ENCODE measurements around the gene ABHD15. TPM values are rescaled to one million over a fixed set of nuclear protein-coding genes. Genes with fewer than 3 reads are reported as not detected.

The ABHD15 gene
- total and polyA plus RNA-seq, 8 donors = 3.9 to 10.6 (median 6.5) TPM

- intact Hi-C loops (cut with DNase I) = loop anchor here in 1 of 3 donors (10.0 kb wide), 1 partner anchor 175 kb away; no protein-coding TSS in a partner anchor
- no peaks in the 10 kb centered on the region for H3K4me1 ChIP-seq
- no peak overlapping the region for H3K4me3 ChIP-seq
- H3K9me3 ChIP-seq = no peaks in the 10 kb centered on the region
- WGBS, 2 donors = 27% methylated on average over 5 of the region's 5 CpGs
- DNase-seq = no peak
- no peak for FAIRE-seq
- no peaks in the 10 kb centered on the region for H3K27me3 ChIP-seq
- no peak overlapping the region for H3K27ac ChIP-seq
- TF ChIP-seq CTCF (IDR thresholded peaks at IDR 0.05) = no peak
- peak in 2 of 4 donors; percentile 66 to 71 for ATAC-seq
- H3K36me3 ChIP-seq = no peaks in the 10 kb centered on the region
These were observed 17.5 kb downstream of the ABHD15 start for GRCh38 chr17:29549177-29549923.

- 90 to 97% methylated on average over 1 of the region's 1 CpG for WGBS, 2 donors
- Histone ChIP-seq H3K9me3 (no peaks in the 10 kb centered on the region), H3K27me3 (no peaks in the 10 kb centered on the region), H3K4me1 (no peaks in the 10 kb centered on the region), H3K4me3 (no peak overlapping the region), H3K27ac (no peak overlapping the region), H3K36me3 (peaks cover 0 to 10% (median 7%) of the 10 kb centered on the region in 3 donors)
- ATAC-seq (no peak), FAIRE-seq (no peak), DNase-seq (no peak)
- no peak for TF ChIP-seq CTCF (IDR thresholded peaks at IDR 0.05)
- intact Hi-C loops (cut with DNase I) = loop anchor here in 1 of 3 donors (10.0 kb wide), 1 partner anchor 172 kb away; no protein-coding TSS in a partner anchor
These were observed 20.0 kb downstream of the ABHD15 start for GRCh38 chr17:29546830-29547229.

- H3K4me1 ChIP-seq = no peaks in the 10 kb centered on the region
- WGBS, 2 donors = 69 to 70% methylated on average over 1 of the region's 1 CpG
- peaks cover 0 to 10% (median 7%) of the 10 kb centered on the region in 3 donors for H3K36me3 ChIP-seq
- no peaks in the 10 kb centered on the region for H3K9me3 ChIP-seq
- intact Hi-C loops (cut with DNase I) = loop anchor here in 1 of 3 donors (10.0 kb wide), 1 partner anchor 171 kb away; no protein-coding TSS in a partner anchor
- DNase-seq = no peak
- TF ChIP-seq CTCF (IDR thresholded peaks at IDR 0.05) = no peak
- H3K4me3 ChIP-seq = no peak overlapping the region
- FAIRE-seq = no peak
- H3K27ac ChIP-seq = no peak overlapping the region
- H3K27me3 ChIP-seq = no peaks in the 10 kb centered on the region
- ATAC-seq = peak; percentile 62 to 72 (median 67)
These were observed 20.8 kb downstream of the ABHD15 start for GRCh38 chr17:29546085-29546484.

GRCh38 chr17:29544066-29544465 lies 22.8 kb downstream of the ABHD15 start:
- intact Hi-C loops (cut with DNase I) = loop anchor here in 1 of 3 donors (10.0 kb wide), 1 partner anchor 169 kb away; no protein-coding TSS in a partner anchor
- H3K4me3 ChIP-seq = no peak overlapping the region
- H3K27ac ChIP-seq = no peak overlapping the region
- no peak for TF ChIP-seq CTCF (IDR thresholded peaks at IDR 0.05)
- 84 to 88% methylated on average over 4 of the region's 4 CpGs for WGBS, 2 donors
- H3K9me3 ChIP-seq = no peaks in the 10 kb centered on the region
- peaks cover 0 to 10% (median 7%) of the 10 kb centered on the region in 3 donors for H3K36me3 ChIP-seq
- no peak for ATAC-seq
- H3K27me3 ChIP-seq = no peaks in the 10 kb centered on the region
- no peak for FAIRE-seq
- H3K4me1 ChIP-seq = no peaks in the 10 kb centered on the region
- no peak for DNase-seq

- Histone ChIP-seq H3K27ac (no peak overlapping the region), H3K27me3 (no peaks in the 10 kb centered on the region), H3K4me1 (no peaks in the 10 kb centered on the region), H3K4me3 (no peak overlapping the region), H3K36me3 (peaks cover 0 to 23% (median 0%) of the 10 kb centered on the region in 3 donors), H3K9me3 (no peaks in the 10 kb centered on the region)
- TF ChIP-seq CTCF (IDR thresholded peaks at IDR 0.05) = no peak
- FAIRE-seq (no peak), ATAC-seq (no peak), DNase-seq (no peak)
- WGBS, 2 donors = 93 to 94% methylated on average over 8 of the region's 8 CpGs
- intact Hi-C loops (cut with DNase I) = no loop called here
These were observed 32.9 kb downstream of the ABHD15 start for GRCh38 chr17:29533976-29534375.
